COLO829 (cell line): ENCODE data around the gene MS4A18.

Experiments used
- DNase-seq: peaks from one replicate; pipeline ENCODE4 v3.0.0; 2012; ENCODE audit warnings: low spot score

The MS4A18 gene

GRCh38 chr11:60767388-60767811 lies 42.9 kb downstream of the MS4A18 start:
- peak; percentile 28 for DNase-seq

- no peak for DNase-seq
Measured at GRCh38 chr11:60768202-60768601, 43.7 kb downstream of the MS4A18 start.

GRCh38 chr11:60769273-60769672 lies 44.8 kb downstream of the MS4A18 start:
- DNase-seq = no peak

GRCh38 chr11:60769811-60770210 lies 45.3 kb downstream of the MS4A18 start:
- DNase-seq = no peak

- no peak for DNase-seq
Measured at GRCh38 chr11:60771146-60771545, 46.6 kb downstream of the MS4A18 start.

GRCh38 chr11:60771879-60772525 lies 47.5 kb downstream of the MS4A18 start:
- no peak for DNase-seq

GRCh38 chr11:60772666-60773065 lies 48.1 kb downstream of the MS4A18 start:
- DNase-seq = no peak

- DNase-seq = no peak
Measured at GRCh38 chr11:60774726-60775125, 50.2 kb downstream of the MS4A18 start.

GRCh38 chr11:60775420-60775961 lies 51.0 kb downstream of the MS4A18 start:
- peak; percentile 84 for DNase-seq

- DNase-seq = no peak
Measured at GRCh38 chr11:60776167-60776566, 51.6 kb downstream of the MS4A18 start.

GRCh38 chr11:60777106-60777505 lies 52.6 kb downstream of the MS4A18 start:
- DNase-seq = no peak

GRCh38 chr11:60777572-60777971 lies 53.1 kb downstream of the MS4A18 start:
- DNase-seq = peak; percentile 68

GRCh38 chr11:60780065-60780464 lies 55.5 kb downstream of the MS4A18 start:
- no peak for DNase-seq

GRCh38 chr11:60780774-60781173 lies 56.3 kb downstream of the MS4A18 start:
- DNase-seq = no peak

- no peak for DNase-seq
Measured at GRCh38 chr11:60781286-60781980, 56.9 kb downstream of the MS4A18 start.

GRCh38 chr11:60781981-60782316 lies 57.4 kb downstream of the MS4A18 start:
- DNase-seq = no peak

- DNase-seq = no peak
Measured at GRCh38 chr11:60782393-60783140, 58.0 kb downstream of the MS4A18 start.

GRCh38 chr11:60783141-60783484 lies 58.6 kb downstream of the MS4A18 start:
- no peak for DNase-seq

GRCh38 chr11:60783911-60784310 lies 59.4 kb downstream of the MS4A18 start:
- no peak for DNase-seq

- DNase-seq = no peak
Measured at GRCh38 chr11:60785136-60785535, 60.6 kb downstream of the MS4A18 start, which contains the start of gene MS4A10. MS4A10 (plus strand) TSS chr11:60785333; CDS start chr11:60790336, 5,003 bp downstream.

GRCh38 chr11:60785806-60786361 lies 61.4 kb downstream of the MS4A18 start:
- DNase-seq = no peak

GRCh38 chr11:60786811-60787567 lies 62.5 kb downstream of the MS4A18 start:
- DNase-seq = peak; percentile 16
